ENCODE results near the gene HOXB8.

The HOXB8 gene

GRCh38 chr17:48637323-48638260, 22.5 kb upstream of the HOXB8 start:
- no peak for DNase-seq

- DNase-seq, result peak; percentile 69 to 87 (median 72)
Measured at GRCh38 chr17:48636177-48637018, 21.3 kb upstream of the HOXB8 start.

GRCh38 chr17:48634493-48635208, 19.6 kb upstream of the HOXB8 start:
- no peak for DNase-seq

GRCh38 chr17:48633266-48633677, 18.2 kb upstream of the HOXB8 start:
- no peak for DNase-seq

GRCh38 chr17:48632579-48633265, 17.6 kb upstream of the HOXB8 start:
- no peak for DNase-seq

GRCh38 chr17:48631693-48632578, 16.8 kb upstream of the HOXB8 start:
- DNase-seq, result no peak

GRCh38 chr17:48630925-48631692, 16.0 kb upstream of the HOXB8 start:
- peak in 1 of 3 donors; percentile 40 for DNase-seq

- no peak for DNase-seq
Measured at GRCh38 chr17:48630009-48630924, 15.2 kb upstream of the HOXB8 start.

GRCh38 chr17:48629411-48629759, 14.3 kb upstream of the HOXB8 start:
- DNase-seq, result no peak

- DNase-seq, result peak in 2 of 3 donors; percentile 38 to 40
Measured at GRCh38 chr17:48628649-48629410, 13.7 kb upstream of the HOXB8 start.

GRCh38 chr17:48627623-48628521, 12.8 kb upstream of the HOXB8 start:
- DNase-seq, result no peak

- no peak for DNase-seq
Measured at GRCh38 chr17:48627118-48627597, 12.1 kb upstream of the HOXB8 start.

- no peak for DNase-seq
Measured at GRCh38 chr17:48626245-48627117, 11.4 kb upstream of the HOXB8 start, which contains the start of gene HOXB9. TSS of gene HOXB9 (minus strand) at chr17:48626358. CDS start at chr17:48626269, 89 bp downstream.

GRCh38 chr17:48625495-48626244, 10.6 kb upstream of the HOXB8 start:
- DNase-seq, result peak; percentile 40 to 58 (median 45)
